Kidney glomerular epithelial cell (primary cell): ENCODE measurements around the gene C1orf159.

ENCODE experiments used
- DNase-seq: peaks from one replicate; lab custom pipeline; 2025; lab: John Stamatoyannopoulos, UW

C1orf159 gene

GRCh38 chr1:1037366-1038327 lies 78.2 kb downstream of the C1orf159 start:
- DNase-seq = no peak

GRCh38 chr1:1035291-1035943 lies 80.5 kb downstream of the C1orf159 start:
- no peak for DNase-seq

GRCh38 chr1:1034439-1034781 lies 81.5 kb downstream of the C1orf159 start:
- no peak for DNase-seq

- no peak for DNase-seq
Observed at GRCh38 chr1:1033731-1034438, 82.0 kb downstream of the C1orf159 start.

- peak; percentile 11 for DNase-seq
Observed at GRCh38 chr1:1033009-1033587, 82.8 kb downstream of the C1orf159 start.

- no peak for DNase-seq
Observed at GRCh38 chr1:1032424-1032823, 83.5 kb downstream of the C1orf159 start.
